H1 (cell line): Measurements from ENCODE around the gene LTC4S. TPM values are rescaled to one million over a fixed set of nuclear protein-coding genes. Genes with fewer than 3 reads are reported as not detected.

Experiments used
- CTCF ChIA-PET: fragments of 300-600 bp; sonication (Branson Sonifier 250); formaldehyde crosslinking; loops from one replicate; lab custom pipeline; 2021; ENCODE audit not compliant: partially characterized antibody; lab: Charles Lee
- POLR2A ChIA-PET: fragments of 300-600 bp; sonication (Branson Sonifier 250); formaldehyde crosslinking; loops from one replicate; lab custom pipeline; 2021; ENCODE audit warnings: inconsistent platforms; ENCODE audit not compliant: partially characterized antibody; lab: Charles Lee
- DNase-seq, 2 experiments: peaks; one replicate each; pipeline versions ENCODE4 v3.0.0 to v3.0.0-alpha.2; 2010 to 2022; ENCODE audit warnings: low spot score in 2 of 2, low read depth in 1 of 2, mixed read lengths in 1 of 2
- FAIRE-seq: peaks from 2 replicates; lab custom pipeline; 2011; peaks lifted over from hg19 to GRCh38; lab: Jason Lieb, UNC
- H2AFZ ChIP-seq: 2 replicates; pipeline ENCODE4 v1.8.1; 2012; ENCODE audit warnings: low read length, inconsistent platforms
- H2AK5ac ChIP-seq: 2 replicates; pipeline ENCODE4 v1.6.1; 2013; ENCODE audit warnings: low read depth, low read length
- H2BK120ac ChIP-seq: replicated peaks from 2 replicates; pipeline ENCODE3; 2013; ENCODE audit warnings: low read depth, low read length, inconsistent platforms
- H2BK12ac ChIP-seq: 2 replicates; pipeline ENCODE4 v1.6.1; 2013; ENCODE audit warnings: low read depth, low read length
- H2BK15ac ChIP-seq: 2 replicates; pipeline ENCODE4 v1.6.1; 2013; ENCODE audit warnings: low read length
- H2BK20ac ChIP-seq: 2 replicates; pipeline ENCODE4 v1.6.1; 2013; ENCODE audit warnings: low read length
- H2BK5ac ChIP-seq: 2 replicates; pipeline ENCODE4 v1.6.1; 2013; ENCODE audit warnings: low read depth, low read length
- H3K14ac ChIP-seq: 2 replicates; pipeline ENCODE4 v1.6.1; 2013; ENCODE audit warnings: inconsistent platforms; ENCODE audit not compliant: insufficient read length
- H3K18ac ChIP-seq: 2 replicates; pipeline ENCODE4 v1.6.1; 2013; ENCODE audit warnings: low read length; ENCODE audit errors: extremely low read depth
- H3K23ac ChIP-seq: 2 replicates; pipeline ENCODE4 v1.6.1; 2013; ENCODE audit warnings: inconsistent platforms; ENCODE audit not compliant: insufficient read length
- H3K23me2 ChIP-seq: 2 replicates; pipeline ENCODE4 v1.6.1; 2013; ENCODE audit warnings: low read depth, low read length
- H3K27ac ChIP-seq: 2 replicates; pipeline ENCODE4 v1.6.1; 2011; ENCODE audit warnings: low read depth, low read length, inconsistent platforms
- H3K27me3 ChIP-seq, 4 experiments: replicated peaks in 1 of 4; 1 replicate in 1 of 4; 2 replicates in 3 of 4; pipeline versions ENCODE4 v1.6.1 to v1.8.1; 2011 to 2013; ENCODE audit warnings: low read length in 3 of 4, mild to moderate bottlenecking in 3 of 4, inconsistent platforms in 2 of 4, mixed read lengths in 2 of 4, moderate library complexity in 1 of 4; ENCODE audit not compliant: control insufficient read depth in 3 of 4, insufficient read depth in 3 of 4; ENCODE audit errors: extremely low read depth in 1 of 4
- H3K36me3 ChIP-seq, 4 experiments: 2 replicates each; pipeline versions ENCODE4 v1.6.1 to v1.8.1; 2011 to 2013; ENCODE audit warnings: mild to moderate bottlenecking in 4 of 4, low read length in 3 of 4, moderate library complexity in 2 of 4, control low read depth in 1 of 4, inconsistent platforms in 1 of 4; ENCODE audit not compliant: insufficient read depth in 4 of 4, control insufficient read depth in 2 of 4
- H3K4ac ChIP-seq: replicated peaks from 2 replicates; pipeline ENCODE3; 2013; ENCODE audit warnings: low read length, low read depth, mixed read lengths, inconsistent platforms; ENCODE audit not compliant: insufficient read length
- H3K4me1 ChIP-seq, 4 experiments: replicated peaks in 1 of 4; 1 replicate in 1 of 4; 2 replicates in 3 of 4; pipeline versions ENCODE4 v1.6.1 to v1.8.1; 2011 to 2013; ENCODE audit warnings: low read length in 3 of 4, inconsistent platforms in 2 of 4, mixed read lengths in 1 of 4; ENCODE audit not compliant: insufficient read depth in 4 of 4, control insufficient read depth in 3 of 4
- H3K4me2 ChIP-seq, 2 experiments: 2 replicates each; pipeline versions ENCODE4 v1.6.1 to v1.8.1; 2011 to 2013; ENCODE audit warnings: low read depth in 2 of 2, low read length in 2 of 2, control low read depth in 1 of 2, inconsistent platforms in 1 of 2, mild to moderate bottlenecking in 1 of 2; ENCODE audit not compliant: insufficient read depth in 1 of 2
- H3K4me3 ChIP-seq, 4 experiments: fragments of 200-600, 300-600 bp in 1 of 4; sonication (generic), shearing (Covaris generic), sonication (Bioruptor Twin) in 1 of 4; 2 replicates each; pipeline versions ENCODE4 v1.5.1 to v1.8.1; 2011 to 2016; ENCODE audit warnings: low read length in 4 of 4, low read depth in 3 of 4, control low read depth in 2 of 4, inconsistent platforms in 2 of 4, mild to moderate bottlenecking in 2 of 4, mixed read lengths in 1 of 4, moderate library complexity in 1 of 4; ENCODE audit not compliant: insufficient read depth in 2 of 4; ENCODE audit errors: extremely low read depth in 1 of 4
- H3K56ac ChIP-seq: replicated peaks from 2 replicates; pipeline ENCODE3; 2013; ENCODE audit warnings: low read depth, mild to moderate bottlenecking, mixed read lengths, low read length, inconsistent platforms; ENCODE audit not compliant: insufficient read length
- H3K79me1 ChIP-seq: 2 replicates; pipeline ENCODE4 v1.6.1; 2013; ENCODE audit warnings: low read depth, low read length, control low read depth
- H3K79me2 ChIP-seq, 2 experiments: 2 replicates each; pipeline versions ENCODE4 v1.6.1 to v1.8.1; 2012 to 2013; ENCODE audit warnings: low read length in 2 of 2, mild to moderate bottlenecking in 2 of 2, inconsistent platforms in 1 of 2; ENCODE audit not compliant: insufficient read depth in 2 of 2, control insufficient read depth in 1 of 2
- H3K9ac ChIP-seq, 4 experiments: replicated peaks in 1 of 4; 1 replicate in 1 of 4; 2 replicates in 3 of 4; pipeline versions ENCODE4 v1.6.1 to v1.8.1; 2011 to 2013; ENCODE audit warnings: low read depth in 3 of 4, low read length in 3 of 4, control low read depth in 2 of 4, mild to moderate bottlenecking in 2 of 4, moderate library complexity in 2 of 4, inconsistent platforms in 1 of 4; ENCODE audit errors: extremely low read depth in 1 of 4
- H3K9me3 ChIP-seq, 2 experiments: 2 replicates each; pipeline versions ENCODE4 v1.6.1 to v1.8.1; 2012 to 2013; ENCODE audit warnings: mild to moderate bottlenecking in 2 of 2, moderate library complexity in 2 of 2, control low read depth in 1 of 2, inconsistent platforms in 1 of 2, low read depth in 1 of 2, low read length in 1 of 2, mixed read lengths in 1 of 2; ENCODE audit not compliant: insufficient read depth in 2 of 2
- H4K20me1 ChIP-seq, 2 experiments: replicated peaks in 1 of 2; 2 replicates each; pipeline versions ENCODE3 to v1.8.1; 2011 to 2013; ENCODE audit warnings: inconsistent platforms in 2 of 2, low read length in 2 of 2, mild to moderate bottlenecking in 1 of 2; ENCODE audit not compliant: insufficient read depth in 2 of 2, control insufficient read depth in 1 of 2
- H4K5ac ChIP-seq: 2 replicates; pipeline ENCODE4 v1.6.1; 2013; ENCODE audit warnings: low read length, low read depth, mixed read lengths, inconsistent platforms; ENCODE audit not compliant: insufficient read length
- H4K8ac ChIP-seq: 2 replicates; pipeline ENCODE4 v1.8.0; 2013; ENCODE audit warnings: mild to moderate bottlenecking, moderate library complexity, low read length, inconsistent platforms; ENCODE audit not compliant: insufficient read depth; ENCODE audit errors: extremely low read depth
- H4K91ac ChIP-seq: replicated peaks from 2 replicates; pipeline ENCODE3; 2013; ENCODE audit warnings: low read length, mixed read lengths, inconsistent platforms; ENCODE audit not compliant: insufficient read length
- TBP ChIP-seq: IDR thresholded peaks from 2 replicates; pipeline ENCODE4 v1.6.1; 2011; ENCODE audit warnings: low read depth, low read length, improper control_type of control experiment
- WGBS, 2 experiments: shearing (Covaris generic) in 1 of 2; methylation state at CpG; one replicate each; pipeline versions ENCODE4 v1.1.6 to v1.1.7; 2013 to 2015; ENCODE audit warnings: low lambda C conversion rate in 2 of 2, mixed read lengths in 2 of 2, inconsistent platforms in 1 of 2, low coverage in 1 of 2, missing lambda C conversion rate in 1 of 2; ENCODE audit not compliant: insufficient replicate concordance in 2 of 2, insufficient coverage in 1 of 2, insufficient read length in 1 of 2; ENCODE audit errors: extremely low coverage in 1 of 2, missing lambda C conversion rate in 1 of 2; 5-methylcytosine and 5-hydroxymethylcytosine counted together
- polyA plus RNA-seq, 7 experiments: library from polyadenylated mRNA; depleted of rRNA in 3 of 7; stranded (reverse) in 5 of 7; unstranded in 2 of 7; fragments of >200 nt in 5 of 7; fragments of 200-250 nt in 2 of 7; gene quantifications; 1 replicate in 5 of 7; 2 replicates in 1 of 7; 4 replicates in 1 of 7; pipeline versions ENCODE4 v1.2.1 to v1.2.3, GENCODE V29; 2011 to 2013; ENCODE audit warnings: missing spikeins in 2 of 7, mixed read lengths in 2 of 7
- total RNA-seq: library from RNA; stranded (reverse); fragmentation: NEBNext Ultra II Directional; extraction: Animal tissue kit (Norgen Biotek cat#: 25700); gene quantifications from 2 replicates; pipeline ENCODE4 v1.2.1, GENCODE V29; 2021

The LTC4S gene
- total and polyA plus RNA-seq, 2 of the 8 experiments (the other 6 are each of a cell fraction or from before 2014, with no cell fraction given): 2.2 to 3.7 TPM

GRCh38 chr5:179798144-179798770 lies 4.5 kb downstream of the LTC4S start:
- Histone ChIP-seq H2AK5ac (no peak overlapping the region), H4K5ac (no peak overlapping the region), H3K4me3 (no peak overlapping the region), H3K9me3 (no peaks in the 10 kb centered on the region), H3K36me3 (peaks cover 12 to 31% (median 27%) of the 10 kb centered on the region in 4 experiments), H3K56ac (no peak overlapping the region), H3K18ac (no peak overlapping the region), H3K9ac (no peak overlapping the region), H3K79me2 (no peaks in the 10 kb centered on the region), H2BK12ac (no peak overlapping the region), H3K79me1 (no peaks in the 10 kb centered on the region; the same call in 1 of the 2 replicates), H3K27ac (no peak overlapping the region), H3K23ac (no peak overlapping the region), H3K4me2 (no peak overlapping the region), H2BK5ac (no peak overlapping the region), H3K14ac (no peak overlapping the region), H3K23me2 (peaks cover 7% of the 10 kb centered on the region), H3K4me1 (peaks cover 0 to 25% (median 23%) of the 10 kb centered on the region in 4 experiments; a peak in 6 of 7 replicates), H2BK15ac (no peak overlapping the region), H3K4ac (no peak overlapping the region), H2AFZ (no peak overlapping the region), H4K20me1 (peaks cover 8 to 20% of the 10 kb centered on the region in 2 experiments), H4K8ac (peak overlapping the region; percentile 74; the same call in 1 of the 2 replicates), H3K27me3 (peaks cover 0 to 2% (median 0%) of the 10 kb centered on the region in 4 experiments; a peak in 1 of 7 replicates), H4K91ac (no peak overlapping the region), H2BK20ac (no peak overlapping the region), H2BK120ac (no peak overlapping the region)
- CTCF ChIA-PET: interaction anchor here (0.5 to 2.4 kb wide), 8 partner anchors 9 to 135 kb away, joined by 3 to 6 read pairs (median 4); partner anchors contain the start of gene SQSTM1
- no peak for FAIRE-seq
- 97% methylated on average over 14 of the region's 23 CpGs; no CpG with 5 or more reads in 1 of the 2 experiments for WGBS, 2 experiments
- no peak for DNase-seq
- POLR2A ChIA-PET: interaction anchor here (0.8 to 16.9 kb wide), 11 partner anchors 8 to 117 kb away, joined by 3 to 207 read pairs (median 4); partner anchors contain the start of genes CBY3, MGAT4B and SQSTM1
- TF ChIP-seq TBP: no peak
